ENCODE measurements around the gene CGB1.
"Not testable (repeated sequence)": the region's sequence is repeated elsewhere in the genome, so short reads cannot be mapped to it uniquely, and the experiment has no call there.

The CGB1 gene

GRCh38 chr19:49036815-49037214 is at the start of gene CGB1:
Gene CGB1 (minus strand): TSS chr19:49036895. CDS start chr19:49036711, 184 bp downstream.
- TF ChIP-seq CTCF (IDR thresholded peaks at IDR 0.05; ENCODE audit: insufficient read depth, low read length, poor library complexity, severe bottlenecking): peak; percentile 53
- H3K4me3 ChIP-seq (replicated peaks; ENCODE audit: low read depth, low read length); DNase-seq (ENCODE audit: extremely low read depth, insufficient read length); H3K27me3 ChIP-seq (replicated peaks; ENCODE audit: control insufficient read depth, insufficient read depth, low read length); H3K36me3 ChIP-seq (ENCODE audit: control insufficient read depth, insufficient read depth, low read length): not testable (repeated sequence)

GRCh38 chr19:49086296-49086695 is 49.6 kb upstream of the CGB1 start:
- TF ChIP-seq CTCF (IDR thresholded peaks at IDR 0.05; ENCODE audit: insufficient read depth, low read length, poor library complexity, severe bottlenecking): no peak
- DNase-seq (ENCODE audit: extremely low read depth, insufficient read length): no peak
- Histone ChIP-seq H3K4me3 (replicated peaks; ENCODE audit: low read depth, low read length) (peak overlapping the region; percentile 97), H3K36me3 (ENCODE audit: control insufficient read depth, insufficient read depth, low read length) (peaks cover 17% of the 10 kb centered on the region), H3K27me3 (replicated peaks; ENCODE audit: control insufficient read depth, insufficient read depth, low read length) (no peaks in the 10 kb centered on the region)

GRCh38 chr19:49085868-49086232 is 49.2 kb upstream of the CGB1 start:
- Histone ChIP-seq H3K36me3 (ENCODE audit: control insufficient read depth, insufficient read depth, low read length) (peaks cover 16% of the 10 kb centered on the region), H3K4me3 (replicated peaks; ENCODE audit: low read depth, low read length) (peak overlapping the region; percentile 97), H3K27me3 (replicated peaks; ENCODE audit: control insufficient read depth, insufficient read depth, low read length) (no peaks in the 10 kb centered on the region)
- no peak for DNase-seq (ENCODE audit: extremely low read depth, insufficient read length)
- TF ChIP-seq CTCF (IDR thresholded peaks at IDR 0.05; ENCODE audit: insufficient read depth, low read length, poor library complexity, severe bottlenecking): no peak

- Histone ChIP-seq H3K4me3 (replicated peaks; ENCODE audit: low read depth, low read length) (peak within 1 kb of the TSS; percentile 97), H3K36me3 (ENCODE audit: control insufficient read depth, insufficient read depth, low read length) (peaks cover 10% of the 10 kb centered on the region), H3K27me3 (replicated peaks; ENCODE audit: control insufficient read depth, insufficient read depth, low read length) (no peaks in the 10 kb centered on the region)
- peak; percentile 100 for DNase-seq (ENCODE audit: extremely low read depth, insufficient read length)
- TF ChIP-seq CTCF (IDR thresholded peaks at IDR 0.05; ENCODE audit: insufficient read depth, low read length, poor library complexity, severe bottlenecking): no peak
Observed at GRCh38 chr19:49085020-49085867, 48.5 kb upstream of the CGB1 start, which contains the start of gene SNRNP70. Gene SNRNP70 (plus strand): TSS chr19:49085451. CDS start chr19:49086415, 964 bp downstream.

GRCh38 chr19:49084206-49085019 is 47.7 kb upstream of the CGB1 start:
- no peak for TF ChIP-seq CTCF (IDR thresholded peaks at IDR 0.05; ENCODE audit: insufficient read depth, low read length, poor library complexity, severe bottlenecking)
- Histone ChIP-seq H3K36me3 (ENCODE audit: control insufficient read depth, insufficient read depth, low read length) (peaks cover 6% of the 10 kb centered on the region), H3K27me3 (replicated peaks; ENCODE audit: control insufficient read depth, insufficient read depth, low read length) (no peaks in the 10 kb centered on the region), H3K4me3 (replicated peaks; ENCODE audit: low read depth, low read length) (peak overlapping the region; percentile 97)
- DNase-seq (ENCODE audit: extremely low read depth, insufficient read length): no peak
